H9 (cell line): ENCODE data around the gene NKX6-2. TPM values are rescaled to one million over a fixed set of nuclear protein-coding genes. Genes with fewer than 3 reads are reported as not detected.

Source experiments
- DNase-seq: peaks from one replicate; pipeline ENCODE4 v3.0.0-alpha.2; 2017
- H2AFZ ChIP-seq: one replicate; pipeline ENCODE4 v1.6.1; 2013; ENCODE audit warnings: mild to moderate bottlenecking, low read length, control low read depth, moderate library complexity
- H2AK5ac ChIP-seq: 2 replicates; pipeline ENCODE4 v1.6.1; 2013; ENCODE audit warnings: low read length, control low read depth, mixed read lengths; ENCODE audit not compliant: insufficient read length
- H2BK120ac ChIP-seq: one replicate; pipeline ENCODE4 v1.6.1; 2013; ENCODE audit warnings: low read depth, mild to moderate bottlenecking, low read length, control low read depth, inconsistent platforms; ENCODE audit not compliant: poor library complexity, severe bottlenecking
- H2BK12ac ChIP-seq: 2 replicates; pipeline ENCODE4 v1.6.1; 2013; ENCODE audit warnings: low read length, control low read depth, mixed read lengths, low read depth; ENCODE audit not compliant: insufficient read length
- H2BK15ac ChIP-seq: 2 replicates; pipeline ENCODE4 v1.6.1; 2013; ENCODE audit warnings: low read depth, low read length, control low read depth
- H2BK20ac ChIP-seq: one replicate; pipeline ENCODE4 v1.6.1; 2013; ENCODE audit warnings: low read depth, mild to moderate bottlenecking, low read length, control low read depth, inconsistent platforms; ENCODE audit not compliant: poor library complexity, severe bottlenecking
- H2BK5ac ChIP-seq: 2 replicates; pipeline ENCODE4 v1.6.1; 2013; ENCODE audit warnings: low read length, control low read depth, mixed read lengths; ENCODE audit not compliant: insufficient read length
- H3K14ac ChIP-seq: 2 replicates; pipeline ENCODE4 v1.6.1; 2013; ENCODE audit warnings: low read length, control low read depth; ENCODE audit not compliant: insufficient read depth
- H3K18ac ChIP-seq: 2 replicates; pipeline ENCODE4 v1.6.1; 2013; ENCODE audit warnings: low read depth, mild to moderate bottlenecking, mixed read lengths, low read length, control low read depth; ENCODE audit not compliant: insufficient read length
- H3K23ac ChIP-seq: 2 replicates; pipeline ENCODE4 v1.6.1; 2013; ENCODE audit warnings: low read length, control low read depth, mixed read lengths, low read depth; ENCODE audit not compliant: insufficient read length
- H3K23me2 ChIP-seq: 2 replicates; pipeline ENCODE4 v1.6.1; 2013; ENCODE audit warnings: low read depth, mild to moderate bottlenecking, mixed read lengths, low read length, control low read depth; ENCODE audit not compliant: insufficient read length, poor library complexity, severe bottlenecking
- H3K27ac ChIP-seq: 2 replicates; pipeline ENCODE4 v1.5.1; 2013; ENCODE audit warnings: low read length, control low read depth, mixed read lengths, low read depth; ENCODE audit not compliant: insufficient read length
- H3K27me3 ChIP-seq: 2 replicates; pipeline ENCODE4 v1.6.1; 2013; ENCODE audit warnings: low read length, control low read depth, inconsistent platforms; ENCODE audit not compliant: insufficient read depth
- H3K4ac ChIP-seq: 2 replicates; pipeline ENCODE4 v1.6.1; 2013; ENCODE audit warnings: low read depth, mild to moderate bottlenecking, control low read depth, inconsistent platforms, low read length, moderate library complexity
- H3K4me1 ChIP-seq: 2 replicates; pipeline ENCODE4 v1.6.1; 2013; ENCODE audit warnings: low read length, control low read depth, inconsistent platforms; ENCODE audit not compliant: insufficient read depth
- H3K4me2 ChIP-seq: 2 replicates; pipeline ENCODE4 v1.6.1; 2013; ENCODE audit warnings: low read length, control low read depth, mixed read lengths; ENCODE audit not compliant: insufficient read length, insufficient read depth
- H3K56ac ChIP-seq: 2 replicates; pipeline ENCODE4 v1.6.1; 2013; ENCODE audit warnings: low read depth, mild to moderate bottlenecking, mixed read lengths, low read length, control low read depth; ENCODE audit not compliant: insufficient read length
- H3K79me1 ChIP-seq: 2 replicates; pipeline ENCODE4 v1.6.1; 2013; ENCODE audit warnings: low read depth, mild to moderate bottlenecking, moderate library complexity, low read length, control low read depth, inconsistent platforms; ENCODE audit not compliant: insufficient read depth, poor library complexity, severe bottlenecking
- H3K79me2 ChIP-seq: 2 replicates; pipeline ENCODE4 v1.6.1; 2013; ENCODE audit warnings: low read length, control low read depth, inconsistent platforms; ENCODE audit not compliant: insufficient read depth
- H3K9ac ChIP-seq: 2 replicates; pipeline ENCODE4 v1.6.1; 2013; ENCODE audit warnings: low read length, control low read depth, mixed read lengths; ENCODE audit not compliant: insufficient read length; ENCODE audit errors: extremely low read depth
- H3K9me3 ChIP-seq: one replicate; pipeline ENCODE4 v1.6.1; 2013; ENCODE audit warnings: low read depth, low read length, inconsistent platforms; ENCODE audit not compliant: control insufficient read depth
- H3T11ph ChIP-seq: one replicate; pipeline ENCODE4 v1.6.1; 2013; ENCODE audit warnings: mild to moderate bottlenecking, low read length, control low read depth, inconsistent platforms
- H4K20me1 ChIP-seq: one replicate; pipeline ENCODE4 v1.6.1; 2013; ENCODE audit not compliant: control insufficient read depth, insufficient read length, insufficient read depth
- H4K5ac ChIP-seq: 2 replicates; pipeline ENCODE4 v1.6.1; 2013; ENCODE audit warnings: low read depth, mild to moderate bottlenecking, mixed read lengths, low read length, control low read depth; ENCODE audit not compliant: insufficient read length
- H4K8ac ChIP-seq: replicated peaks from 2 replicates; pipeline ENCODE4 v1.6.1; 2013; ENCODE audit warnings: low read length, control low read depth, mixed read lengths, low read depth; ENCODE audit not compliant: insufficient read length
- H4K91ac ChIP-seq: 2 replicates; pipeline ENCODE4 v1.6.1; 2013; ENCODE audit warnings: low read depth, mild to moderate bottlenecking, moderate library complexity, mixed read lengths, low read length, control low read depth; ENCODE audit not compliant: insufficient read length
- H3K27ac Mint-ChIP-seq, 3 experiments: 2 replicates in 2 of 3; 3 replicates in 1 of 3; pipeline ENCODE4 v1.8.0; 2020 to 2021; ENCODE audit warnings: mixed read lengths in 3 of 3, mild to moderate bottlenecking in 1 of 3, moderate library complexity in 1 of 3
- H3K27me3 Mint-ChIP-seq: 2 replicates; pipeline ENCODE4 v1.8.0; 2021; ENCODE audit warnings: low read depth, mild to moderate bottlenecking, moderate library complexity, mixed read lengths
- H3K36me3 Mint-ChIP-seq, 3 experiments: 2 replicates in 2 of 3; 3 replicates in 1 of 3; pipeline ENCODE4 v1.8.0; 2020 to 2021; ENCODE audit warnings: low read depth in 3 of 3, mixed read lengths in 3 of 3; ENCODE audit not compliant: insufficient read depth in 1 of 3
- H3K4me1 Mint-ChIP-seq, 2 experiments: 2 replicates each; pipeline ENCODE4 v1.8.0; 2020; ENCODE audit warnings: mixed read lengths in 2 of 2
- H3K4me3 Mint-ChIP-seq, 2 experiments: 2 replicates in 1 of 2; 3 replicates in 1 of 2; pipeline ENCODE4 v1.8.0; 2020 to 2021; ENCODE audit warnings: mild to moderate bottlenecking in 2 of 2, mixed read lengths in 2 of 2, moderate library complexity in 1 of 2
- H3K9me3 Mint-ChIP-seq, 2 experiments: 2 replicates in 1 of 2; 3 replicates in 1 of 2; pipeline ENCODE4 v1.8.0; 2020; ENCODE audit warnings: mild to moderate bottlenecking in 2 of 2, mixed read lengths in 2 of 2, moderate library complexity in 1 of 2
- WGBS: extraction: QIAGEN DNeasy Blood & Tissue Kit; methylation state at CpG from one replicate; pipeline ENCODE4 v1.1.7; 2013; ENCODE audit warnings: missing lambda C conversion rate, low lambda C conversion rate, mixed read lengths; ENCODE audit not compliant: insufficient read length; ENCODE audit errors: extremely low coverage; 5-methylcytosine and 5-hydroxymethylcytosine counted together
- total RNA-seq: library from RNA; stranded (reverse); gene quantifications from 2 replicates; pipeline ENCODE4 v1.2.1, GENCODE V29; 2021
- TF ChIP-seq, protein P1 (sequence below): fragments of 200-600 bp; sonication (generic); conservative IDR thresholded peaks from 3 replicates; pipeline ENCODE4 v1.8.0; 2021; ENCODE audit warnings: antibody characterized with exemption, mild to moderate bottlenecking

The NKX6-2 gene
- total RNA-seq, 1 experiment from 2014 or later: 0.13 TPM

DNA sequence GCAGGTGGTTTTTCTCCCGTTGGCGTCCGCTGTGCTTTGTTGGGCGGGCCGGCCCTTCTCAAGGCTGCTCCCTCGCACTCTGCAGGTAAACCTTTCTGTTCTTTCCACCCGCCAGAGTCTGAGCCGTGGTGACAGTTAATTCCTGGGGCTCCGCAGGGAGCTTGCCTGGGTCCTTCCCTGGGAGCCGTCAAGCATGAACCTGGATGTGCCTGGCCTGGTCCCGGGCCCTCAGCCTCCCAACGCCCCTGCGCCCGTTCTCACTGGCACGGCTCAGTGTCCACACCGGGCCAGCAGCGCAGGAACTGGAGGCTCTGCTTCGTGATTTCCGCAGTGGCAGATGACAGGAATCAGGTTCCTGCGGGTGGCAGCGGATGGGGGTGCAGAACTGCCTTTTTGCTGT lies 10.9 kb upstream of the NKX6-2 start:
- H4K20me1 ChIP-seq: no peaks in the 10 kb centered on the region
- H3K79me2 ChIP-seq: no peaks in the 10 kb centered on the region
- H3K56ac ChIP-seq: no peak overlapping the region
- H3K9me3 ChIP-seq: no peaks in the 10 kb centered on the region
- Mint-ChIP-seq H3K4me3 (no peak overlapping the region), H3K27ac (no peak overlapping the region), H3K4me1 (no peaks in the 10 kb centered on the region), H3K9me3 (peaks cover 0 to 4% of the 10 kb centered on the region in 2 experiments; a peak in 3 of 5 replicates), H3K27me3 (peaks cover 10% of the 10 kb centered on the region), H3K36me3 (no peaks in the 10 kb centered on the region; a peak in 2 of 7 replicates)
- H4K91ac ChIP-seq: no peak overlapping the region
- H3K4me2 ChIP-seq: no peak overlapping the region
- H3K27me3 ChIP-seq: no peaks in the 10 kb centered on the region
- H3K4ac ChIP-seq: no peak overlapping the region
- H3K23ac ChIP-seq: no peak overlapping the region
- no peak overlapping the region for H3K14ac ChIP-seq
- no peak overlapping the region for H4K8ac ChIP-seq
- H3K79me1 ChIP-seq: no peaks in the 10 kb centered on the region
- H3K18ac ChIP-seq: no peak overlapping the region
- H2BK20ac ChIP-seq: no peak overlapping the region
- no peak overlapping the region for H2BK12ac ChIP-seq
- H3K23me2 ChIP-seq: no peaks in the 10 kb centered on the region
- H2BK5ac ChIP-seq: no peak overlapping the region
- no peak overlapping the region for H3K9ac ChIP-seq
- H4K5ac ChIP-seq: no peak overlapping the region
- no peaks in the 10 kb centered on the region for H3K4me1 ChIP-seq
- DNase-seq: no peak
- no peak overlapping the region for H2AK5ac ChIP-seq
- H3K27ac ChIP-seq: no peak overlapping the region
- H2BK120ac ChIP-seq: no peak overlapping the region
- WGBS: no CpG with 5 or more reads among the region's 21 CpGs
- H2AFZ ChIP-seq: no peak overlapping the region
- no peak overlapping the region for H2BK15ac ChIP-seq
- no peak overlapping the region for H3T11ph ChIP-seq
- TF ChIP-seq, protein P1, sequence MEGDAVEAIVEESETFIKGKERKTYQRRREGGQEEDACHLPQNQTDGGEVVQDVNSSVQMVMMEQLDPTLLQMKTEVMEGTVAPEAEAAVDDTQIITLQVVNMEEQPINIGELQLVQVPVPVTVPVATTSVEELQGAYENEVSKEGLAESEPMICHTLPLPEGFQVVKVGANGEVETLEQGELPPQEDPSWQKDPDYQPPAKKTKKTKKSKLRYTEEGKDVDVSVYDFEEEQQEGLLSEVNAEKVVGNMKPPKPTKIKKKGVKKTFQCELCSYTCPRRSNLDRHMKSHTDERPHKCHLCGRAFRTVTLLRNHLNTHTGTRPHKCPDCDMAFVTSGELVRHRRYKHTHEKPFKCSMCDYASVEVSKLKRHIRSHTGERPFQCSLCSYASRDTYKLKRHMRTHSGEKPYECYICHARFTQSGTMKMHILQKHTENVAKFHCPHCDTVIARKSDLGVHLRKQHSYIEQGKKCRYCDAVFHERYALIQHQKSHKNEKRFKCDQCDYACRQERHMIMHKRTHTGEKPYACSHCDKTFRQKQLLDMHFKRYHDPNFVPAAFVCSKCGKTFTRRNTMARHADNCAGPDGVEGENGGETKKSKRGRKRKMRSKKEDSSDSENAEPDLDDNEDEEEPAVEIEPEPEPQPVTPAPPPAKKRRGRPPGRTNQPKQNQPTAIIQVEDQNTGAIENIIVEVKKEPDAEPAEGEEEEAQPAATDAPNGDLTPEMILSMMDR: no peak
